Colon (tissue), 2 donors: ENCODE results near the gene SCN4B.

Experiments used
- FAIRE-seq: peaks from 2 replicates; lab custom pipeline; 2012; peaks lifted over from hg19 to GRCh38; lab: Jason Lieb, UNC
- donor health status: control.
- donor health status: control.

Gene SCN4B

DNA sequence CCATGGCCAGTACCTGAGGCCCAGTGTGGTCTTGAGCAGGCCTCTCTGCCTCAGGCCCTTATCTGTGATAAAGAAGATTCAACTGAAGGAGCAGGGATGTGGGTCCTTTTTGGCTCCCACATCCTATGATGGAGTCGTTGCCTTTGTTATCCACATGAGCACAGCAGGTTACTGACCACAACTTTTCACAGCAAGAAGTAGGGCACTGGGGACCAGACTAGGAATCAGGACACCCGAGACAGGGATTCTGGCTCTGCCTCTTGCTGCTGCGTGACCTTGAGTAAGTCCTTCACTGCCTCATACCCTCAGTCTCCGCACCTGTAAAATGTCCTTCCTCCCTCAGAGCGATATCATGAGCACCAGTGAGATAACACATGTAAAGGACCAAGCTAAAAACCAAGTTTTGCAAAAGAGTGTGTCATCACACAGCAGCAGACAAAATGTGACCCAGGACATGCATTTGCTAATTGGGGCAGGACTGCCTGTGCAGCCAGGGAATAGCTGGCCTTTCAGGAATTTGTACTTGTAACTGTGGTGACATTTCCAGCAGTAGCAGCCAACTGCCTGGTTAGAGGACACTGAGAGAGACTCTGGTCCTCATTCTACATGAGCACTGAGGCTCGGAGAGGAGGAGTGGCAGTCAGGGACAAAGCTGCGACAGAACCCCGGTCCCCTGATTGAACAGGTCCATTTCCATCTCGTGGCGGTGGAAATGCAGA lies 52.6 kb downstream of the SCN4B start:
- FAIRE-seq, result no peak

DNA sequence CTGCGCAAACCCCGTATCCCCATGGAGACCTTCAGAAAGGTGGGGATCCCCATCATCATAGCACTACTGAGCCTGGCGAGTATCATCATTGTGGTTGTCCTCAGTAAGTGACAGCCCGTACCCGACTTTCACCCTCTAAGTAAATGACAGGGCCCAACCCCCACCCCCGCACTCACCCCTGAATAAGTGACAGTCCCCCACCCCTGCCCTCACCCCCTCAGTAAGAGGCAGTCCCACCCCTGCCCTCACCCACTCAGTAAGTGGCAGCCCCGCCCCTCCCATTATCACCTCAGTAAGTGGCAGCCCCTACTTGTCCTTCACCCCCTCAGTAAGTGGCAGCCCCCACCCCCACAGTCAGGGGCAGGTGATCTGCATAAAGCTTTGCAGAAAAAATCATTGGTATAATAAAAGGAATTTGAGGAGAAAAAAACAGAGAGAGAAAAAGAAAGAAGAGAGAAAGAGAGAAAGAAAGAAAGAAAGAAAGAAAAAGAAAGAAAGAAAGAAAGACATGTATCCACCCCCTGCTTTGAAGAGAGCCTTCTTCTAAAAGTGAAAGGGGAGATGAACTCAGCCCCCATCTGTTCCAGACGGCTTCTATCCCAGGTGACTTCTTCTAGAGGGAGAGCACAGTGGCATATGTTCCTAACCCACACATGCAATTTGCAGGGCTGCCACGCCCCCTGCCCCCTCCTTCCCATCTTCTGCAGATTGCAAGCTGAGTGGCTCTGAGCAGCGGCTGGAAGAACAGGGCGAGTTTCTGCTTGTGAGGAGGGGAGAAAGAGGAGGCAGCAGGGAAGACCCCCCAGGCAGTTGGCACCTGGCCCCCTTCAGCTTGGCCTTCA lies 53.4 kb downstream of the SCN4B start:
- FAIRE-seq, result no peak

DNA sequence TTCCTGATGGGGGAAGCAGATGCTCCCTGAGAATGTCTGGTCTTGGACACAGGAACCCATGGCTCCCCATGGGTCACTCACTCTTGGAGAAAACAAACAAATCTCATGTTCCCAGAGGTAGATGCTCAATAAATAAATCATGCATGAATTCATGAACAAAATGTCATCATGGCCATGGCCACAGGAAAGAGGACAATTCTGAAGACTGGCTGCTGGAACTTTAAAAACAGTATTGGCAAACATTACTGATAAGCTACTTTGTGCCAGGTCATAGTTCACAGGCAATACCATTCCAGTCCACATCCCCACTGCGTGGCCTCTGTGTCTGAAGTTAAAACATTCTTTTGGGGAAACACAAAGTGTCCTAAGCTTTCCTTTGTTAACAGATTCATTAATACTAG lies 56.7 kb downstream of the SCN4B start:
- no peak for FAIRE-seq

DNA sequence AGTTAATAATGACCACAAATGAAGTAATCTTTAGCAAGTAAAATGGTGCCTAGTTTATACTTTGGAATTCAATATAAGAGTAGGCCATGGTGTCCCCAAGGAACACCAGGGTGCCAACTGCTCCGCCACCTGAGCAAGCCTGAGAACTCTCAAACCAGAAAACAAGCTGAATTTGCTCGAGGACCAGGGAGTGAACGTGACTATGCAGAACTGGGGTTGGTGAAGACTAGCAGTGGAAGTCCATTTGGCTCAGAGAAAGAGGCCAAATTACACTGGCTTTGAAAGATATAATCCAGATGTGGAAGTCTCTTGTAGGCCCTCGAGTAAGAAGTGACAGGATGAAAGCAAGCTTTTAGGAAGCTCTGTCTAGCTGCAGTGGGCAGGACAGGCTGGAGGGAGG lies 57.1 kb downstream of the SCN4B start:
- FAIRE-seq, result no peak

DNA sequence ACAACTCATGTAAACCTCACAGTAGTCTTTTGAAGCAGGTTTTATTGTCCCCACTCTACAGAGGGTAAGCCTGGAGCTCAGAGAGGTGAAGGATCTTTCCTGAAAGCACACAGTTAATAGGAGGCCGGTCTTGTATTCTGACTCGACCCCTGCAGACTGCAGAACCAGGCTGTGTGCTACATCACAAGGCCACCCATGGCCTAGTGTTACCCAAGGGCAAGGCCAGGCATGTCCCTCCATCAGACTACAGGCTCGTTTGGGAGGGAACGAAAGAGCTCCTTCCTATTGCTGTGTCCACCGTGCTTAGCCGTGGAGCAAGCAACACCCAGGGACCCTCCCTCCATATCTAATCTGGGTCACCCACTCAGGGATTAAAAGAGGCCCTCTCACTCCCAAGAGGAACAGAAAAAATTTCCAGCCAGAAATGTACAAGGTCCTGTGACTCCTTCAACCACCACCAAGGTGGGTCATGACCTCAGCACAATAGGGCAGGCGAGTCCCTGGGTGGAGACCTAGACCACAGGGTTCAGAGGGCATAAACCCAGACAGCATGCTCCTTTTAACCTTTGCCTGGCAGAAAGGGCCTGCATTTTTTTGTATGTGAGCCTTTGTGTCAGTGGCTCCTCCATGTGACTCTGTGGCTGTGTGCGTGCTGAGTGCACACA lies 59.6 kb downstream of the SCN4B start:
- no peak for FAIRE-seq

DNA sequence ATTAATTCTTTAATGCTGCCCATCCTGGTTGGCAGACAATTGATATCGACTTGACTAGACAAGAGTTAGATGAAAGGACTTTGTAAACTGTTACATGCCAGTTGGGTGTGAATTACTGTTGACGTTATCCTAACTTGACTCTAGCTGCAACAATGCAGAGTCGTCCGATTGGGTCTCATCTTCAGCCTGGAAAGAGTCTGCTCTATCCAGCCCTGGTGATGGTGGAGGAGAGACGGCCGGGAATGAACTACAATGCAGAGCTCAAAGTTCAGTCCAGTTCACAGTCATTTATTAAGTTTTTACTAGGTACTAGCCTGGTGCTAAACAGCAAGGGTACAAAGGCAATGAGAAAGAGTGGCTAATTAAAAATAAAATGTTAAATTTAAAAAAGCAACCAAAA lies 60.9 kb downstream of the SCN4B start:
- FAIRE-seq, result no peak

DNA sequence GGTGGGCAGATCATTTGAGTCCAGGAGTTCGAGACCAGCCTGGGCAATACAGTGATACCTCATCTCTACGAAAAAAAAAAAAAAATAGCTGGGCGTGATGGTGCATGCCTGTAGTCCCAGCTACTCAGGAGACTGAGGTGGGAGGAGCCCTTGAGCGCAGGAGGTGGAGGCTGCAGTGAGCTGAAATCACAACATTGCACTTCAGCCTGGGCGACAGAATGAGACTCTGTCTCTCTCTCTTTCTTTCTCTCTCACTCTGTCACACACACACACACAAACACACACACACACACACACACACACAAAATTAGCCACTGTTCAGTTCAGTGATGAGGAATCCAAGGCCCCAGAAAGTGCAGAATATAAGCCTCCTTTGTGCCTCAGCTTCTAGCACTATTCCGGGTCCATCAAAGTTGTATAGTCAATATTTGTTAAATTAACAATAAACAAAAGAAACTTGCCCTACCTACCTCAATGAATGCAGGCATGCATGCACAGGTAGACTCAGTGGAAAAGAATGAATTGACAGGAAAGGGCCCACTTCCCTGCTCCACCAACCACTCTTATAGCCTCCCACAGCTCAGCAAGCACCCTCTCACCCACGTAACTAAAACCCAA lies 62.0 kb downstream of the SCN4B start:
- FAIRE-seq, result no peak

DNA sequence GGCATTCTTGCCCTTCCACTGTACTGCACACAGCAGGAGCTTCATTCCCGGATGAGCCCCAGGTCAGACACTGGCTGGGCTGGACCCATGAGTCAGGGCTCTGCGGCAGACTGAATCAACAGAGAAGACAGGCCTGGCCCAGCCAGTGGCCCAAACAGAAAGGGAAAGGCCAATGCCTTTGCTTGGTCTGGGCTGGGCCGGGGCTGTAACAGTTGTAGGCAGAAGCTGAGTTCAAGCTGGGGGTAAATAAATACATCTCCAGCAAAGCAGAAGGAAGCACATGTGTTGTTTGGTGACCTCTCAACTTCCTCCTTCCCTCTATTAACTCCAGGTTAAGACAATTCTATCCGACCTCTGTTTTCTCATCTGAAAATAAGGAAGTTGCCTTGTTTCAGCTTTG lies 64.1 kb downstream of the SCN4B start:
- FAIRE-seq, result no peak

DNA sequence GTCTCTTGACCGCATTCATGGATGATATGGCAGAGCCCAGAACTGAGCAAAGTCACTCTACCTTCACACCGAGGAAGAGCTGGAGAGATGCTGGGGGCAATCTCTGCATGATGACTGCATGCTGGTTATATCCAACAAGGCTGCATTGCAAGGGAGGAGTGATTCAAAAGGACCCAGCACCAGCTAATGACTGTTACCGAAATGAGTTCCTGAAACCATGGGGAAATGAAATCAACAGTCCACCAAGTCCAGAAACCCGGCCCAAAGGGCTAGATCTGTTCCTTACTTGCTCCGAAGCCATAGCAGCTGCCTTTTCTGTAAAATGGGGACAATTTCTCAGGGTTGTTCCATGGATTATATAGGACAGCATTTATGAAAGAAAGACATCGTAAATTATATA lies 64.7 kb downstream of the SCN4B start:
- FAIRE-seq, result no peak

DNA sequence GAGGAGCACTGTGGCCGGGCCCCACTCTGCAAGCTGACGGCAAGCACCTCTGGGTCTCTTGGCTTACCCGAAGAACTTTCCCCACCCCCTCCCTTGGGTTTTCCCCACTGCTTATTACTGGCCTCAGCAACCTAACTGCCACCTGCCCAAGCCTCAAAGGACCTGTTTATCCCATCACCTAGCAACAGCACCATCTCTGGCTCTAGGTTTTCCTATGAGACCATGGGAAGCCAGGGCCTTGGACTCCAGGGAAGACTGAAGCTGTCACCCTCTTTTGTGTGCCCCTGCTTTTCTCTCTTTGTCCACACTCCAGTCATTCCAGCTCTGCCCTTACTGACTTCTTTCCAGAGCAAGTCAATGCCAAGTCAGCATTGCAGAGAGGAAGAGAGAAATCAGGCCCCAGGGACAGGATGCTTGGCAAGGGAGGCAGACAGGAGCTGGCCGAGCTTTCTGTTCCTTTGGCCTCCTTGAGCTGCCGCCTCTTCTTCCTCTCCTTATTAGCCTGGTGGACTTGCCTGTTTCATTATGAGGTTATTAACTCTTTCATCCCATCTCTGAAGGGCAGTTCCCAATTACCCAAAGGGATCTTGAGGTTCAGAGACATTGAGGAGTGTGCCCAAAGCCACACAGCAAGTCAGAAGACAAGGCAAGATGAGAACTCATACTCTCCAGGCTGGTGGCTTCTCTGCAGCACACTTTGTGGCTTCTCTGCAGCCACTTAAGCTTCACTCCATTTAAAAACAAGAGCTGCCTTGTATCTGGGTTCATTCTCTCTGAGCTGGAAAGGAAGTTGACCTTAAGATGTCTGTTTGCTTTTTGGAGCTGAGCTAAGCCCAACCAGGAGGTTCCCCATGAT lies 65.5 kb downstream of the SCN4B start, which contains the start of gene SMIM35:
Gene SMIM35 (minus strand): TSS at position 51 of the 856 bp plus-strand sequence. CDS start 206 bp downstream, outside the sequence.
- no peak for FAIRE-seq

DNA sequence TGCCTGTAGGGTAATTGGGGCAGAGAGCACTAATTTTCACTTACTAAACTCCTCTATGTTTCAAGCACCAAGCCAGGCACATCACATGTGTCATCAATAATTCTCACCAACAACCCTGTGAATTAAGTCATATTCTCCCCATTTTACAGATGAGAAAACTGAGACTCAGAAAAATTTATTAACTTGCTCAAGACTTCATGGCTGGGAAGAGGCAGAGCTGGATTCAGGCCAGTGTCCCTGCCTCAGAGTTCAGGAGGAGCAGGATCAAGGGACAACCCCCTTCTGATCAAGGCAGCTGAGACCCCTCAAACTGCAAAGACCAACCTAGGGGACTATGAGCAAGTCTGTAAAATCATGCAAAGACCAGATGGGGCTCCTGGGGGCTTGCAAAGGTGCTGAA lies 68.0 kb downstream of the SCN4B start:
- FAIRE-seq, result no peak

DNA sequence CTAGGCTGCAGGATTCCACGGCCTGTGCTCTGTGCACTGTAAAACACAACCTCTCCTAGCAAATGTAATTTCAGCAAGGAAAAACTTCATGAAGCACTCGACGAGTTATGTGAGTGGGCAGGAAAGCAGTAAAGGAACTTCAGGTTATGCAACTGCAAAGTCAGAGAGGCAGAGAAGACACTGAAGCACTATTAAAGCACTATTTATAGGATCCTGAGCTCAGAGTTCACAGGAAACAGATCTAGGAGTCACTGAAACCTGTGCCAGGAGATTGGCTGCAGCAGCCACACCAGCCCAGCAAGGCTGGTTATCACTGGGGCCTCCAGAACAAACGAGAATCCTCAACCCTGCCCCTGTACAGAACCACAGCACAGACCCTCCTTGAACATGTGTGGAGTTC lies 68.4 kb downstream of the SCN4B start:
- no peak for FAIRE-seq
